Ishikawa (cell line): ENCODE results near the gene RAVER1.

ENCODE experiments used
- CEBPB ChIP-seq: IDR thresholded peaks from 2 replicates; pipeline ENCODE4 v1.6.1; 2012
- CREB1 ChIP-seq: IDR thresholded peaks from 2 replicates; pipeline ENCODE4 v1.6.1; 2012; ENCODE audit warnings: low read depth
- EGR1 ChIP-seq: IDR thresholded peaks from 2 replicates; pipeline ENCODE4 v1.6.1; 2012
- EP300 ChIP-seq: IDR thresholded peaks from 2 replicates; pipeline ENCODE4 v1.6.1; 2012; ENCODE audit warnings: borderline replicate concordance
- FOXM1 ChIP-seq: IDR thresholded peaks from 2 replicates; pipeline ENCODE4 v1.6.1; 2012; ENCODE audit warnings: low read depth, borderline replicate concordance
- NFIC ChIP-seq: IDR thresholded peaks from 2 replicates; pipeline ENCODE4 v1.6.1; 2012
- RAD21 ChIP-seq: IDR thresholded peaks from 2 replicates; pipeline ENCODE4 v1.6.1; 2012; ENCODE audit warnings: low read depth
- TAF1 ChIP-seq: IDR thresholded peaks from 2 replicates; pipeline ENCODE4 v1.6.1; 2012; ENCODE audit warnings: low read depth, mild to moderate bottlenecking
- TCF12 ChIP-seq: IDR thresholded peaks from 2 replicates; pipeline ENCODE4 v1.6.1; 2012; ENCODE audit warnings: low read depth
- TEAD4 ChIP-seq: IDR thresholded peaks from 2 replicates; pipeline ENCODE4 v1.6.1; 2012
- YY1 ChIP-seq: IDR thresholded peaks from 2 replicates; pipeline ENCODE4 v1.6.1; 2012; ENCODE audit warnings: low read depth
- ZBTB7A ChIP-seq: IDR thresholded peaks from 2 replicates; pipeline ENCODE4 v1.6.1; 2012; ENCODE audit warnings: low read depth
- TF ChIP-seq, protein P1 (sequence below): IDR thresholded peaks from 2 replicates; pipeline ENCODE4 v1.6.1; 2012
- TF ChIP-seq, protein P2 (sequence below): IDR thresholded peaks from 2 replicates; pipeline ENCODE4 v1.6.1; 2012
- TF ChIP-seq, protein P3 (sequence below): IDR thresholded peaks from 2 replicates; pipeline ENCODE4 v1.6.1; 2012; ENCODE audit warnings: low read depth, mild to moderate bottlenecking

RAVER1 gene

DNA sequence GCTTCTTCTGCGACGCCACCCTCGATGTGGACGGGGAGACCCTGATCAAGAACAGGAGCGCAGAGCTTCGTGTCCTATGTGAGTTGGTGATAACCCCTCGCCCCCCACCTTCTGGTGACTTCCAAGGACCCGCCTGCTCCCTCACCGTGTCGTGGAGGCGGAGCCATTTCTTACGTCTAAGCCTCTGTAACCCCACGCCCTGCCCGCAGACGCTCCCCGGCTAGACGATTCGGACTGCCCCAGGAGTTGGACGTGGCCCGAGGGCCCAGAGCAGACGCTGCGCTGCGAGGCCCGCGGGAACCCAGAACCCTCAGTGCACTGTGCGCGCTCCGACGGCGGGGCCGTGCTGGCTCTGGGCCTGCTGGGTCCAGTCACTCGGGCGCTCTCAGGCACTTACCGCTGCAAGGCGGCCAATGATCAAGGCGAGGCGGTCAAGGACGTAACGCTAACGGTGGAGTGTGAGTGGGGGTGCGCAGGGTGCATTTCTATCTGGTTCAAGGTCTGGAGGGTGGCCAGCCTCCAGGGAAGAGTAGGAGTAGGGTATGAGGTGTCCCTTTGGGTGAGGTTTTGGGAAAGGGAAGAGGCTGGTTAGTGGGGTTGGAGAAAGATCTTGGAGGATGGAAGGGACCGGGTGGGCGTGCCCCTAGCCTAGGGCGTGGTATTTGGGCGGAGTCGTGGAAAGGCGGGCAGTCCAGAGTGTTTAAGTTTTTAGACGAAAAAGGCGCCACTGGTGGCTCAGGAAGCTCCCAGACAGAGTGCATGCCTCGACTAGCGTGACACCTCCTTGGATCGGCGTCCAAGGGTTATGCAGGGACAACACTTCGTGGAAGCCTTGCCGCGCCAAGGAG is 40.3 kb downstream of the RAVER1 start:
- TF ChIP-seq, protein P1, sequence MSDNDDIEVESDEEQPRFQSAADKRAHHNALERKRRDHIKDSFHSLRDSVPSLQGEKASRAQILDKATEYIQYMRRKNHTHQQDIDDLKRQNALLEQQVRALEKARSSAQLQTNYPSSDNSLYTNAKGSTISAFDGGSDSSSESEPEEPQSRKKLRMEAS: no peak; the same call in 1 of the 2 replicates
- TF ChIP-seq RAD21 (no peak), CEBPB (no peak), NFIC (no peak), FOXM1 (no peak), EGR1 (no peak), TCF12 (no peak), YY1 (no peak), CREB1 (no peak), EP300 (no peak), ZBTB7A (no peak), TEAD4 (no peak), TAF1 (no peak)
- TF ChIP-seq, protein P2, sequence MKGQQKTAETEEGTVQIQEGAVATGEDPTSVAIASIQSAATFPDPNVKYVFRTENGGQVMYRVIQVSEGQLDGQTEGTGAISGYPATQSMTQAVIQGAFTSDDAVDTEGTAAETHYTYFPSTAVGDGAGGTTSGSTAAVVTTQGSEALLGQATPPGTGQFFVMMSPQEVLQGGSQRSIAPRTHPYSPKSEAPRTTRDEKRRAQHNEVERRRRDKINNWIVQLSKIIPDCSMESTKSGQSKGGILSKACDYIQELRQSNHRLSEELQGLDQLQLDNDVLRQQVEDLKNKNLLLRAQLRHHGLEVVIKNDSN: no peak
- TF ChIP-seq, protein P3, sequence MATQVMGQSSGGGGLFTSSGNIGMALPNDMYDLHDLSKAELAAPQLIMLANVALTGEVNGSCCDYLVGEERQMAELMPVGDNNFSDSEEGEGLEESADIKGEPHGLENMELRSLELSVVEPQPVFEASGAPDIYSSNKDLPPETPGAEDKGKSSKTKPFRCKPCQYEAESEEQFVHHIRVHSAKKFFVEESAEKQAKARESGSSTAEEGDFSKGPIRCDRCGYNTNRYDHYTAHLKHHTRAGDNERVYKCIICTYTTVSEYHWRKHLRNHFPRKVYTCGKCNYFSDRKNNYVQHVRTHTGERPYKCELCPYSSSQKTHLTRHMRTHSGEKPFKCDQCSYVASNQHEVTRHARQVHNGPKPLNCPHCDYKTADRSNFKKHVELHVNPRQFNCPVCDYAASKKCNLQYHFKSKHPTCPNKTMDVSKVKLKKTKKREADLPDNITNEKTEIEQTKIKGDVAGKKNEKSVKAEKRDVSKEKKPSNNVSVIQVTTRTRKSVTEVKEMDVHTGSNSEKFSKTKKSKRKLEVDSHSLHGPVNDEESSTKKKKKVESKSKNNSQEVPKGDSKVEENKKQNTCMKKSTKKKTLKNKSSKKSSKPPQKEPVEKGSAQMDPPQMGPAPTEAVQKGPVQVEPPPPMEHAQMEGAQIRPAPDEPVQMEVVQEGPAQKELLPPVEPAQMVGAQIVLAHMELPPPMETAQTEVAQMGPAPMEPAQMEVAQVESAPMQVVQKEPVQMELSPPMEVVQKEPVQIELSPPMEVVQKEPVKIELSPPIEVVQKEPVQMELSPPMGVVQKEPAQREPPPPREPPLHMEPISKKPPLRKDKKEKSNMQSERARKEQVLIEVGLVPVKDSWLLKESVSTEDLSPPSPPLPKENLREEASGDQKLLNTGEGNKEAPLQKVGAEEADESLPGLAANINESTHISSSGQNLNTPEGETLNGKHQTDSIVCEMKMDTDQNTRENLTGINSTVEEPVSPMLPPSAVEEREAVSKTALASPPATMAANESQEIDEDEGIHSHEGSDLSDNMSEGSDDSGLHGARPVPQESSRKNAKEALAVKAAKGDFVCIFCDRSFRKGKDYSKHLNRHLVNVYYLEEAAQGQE: no peak

DNA sequence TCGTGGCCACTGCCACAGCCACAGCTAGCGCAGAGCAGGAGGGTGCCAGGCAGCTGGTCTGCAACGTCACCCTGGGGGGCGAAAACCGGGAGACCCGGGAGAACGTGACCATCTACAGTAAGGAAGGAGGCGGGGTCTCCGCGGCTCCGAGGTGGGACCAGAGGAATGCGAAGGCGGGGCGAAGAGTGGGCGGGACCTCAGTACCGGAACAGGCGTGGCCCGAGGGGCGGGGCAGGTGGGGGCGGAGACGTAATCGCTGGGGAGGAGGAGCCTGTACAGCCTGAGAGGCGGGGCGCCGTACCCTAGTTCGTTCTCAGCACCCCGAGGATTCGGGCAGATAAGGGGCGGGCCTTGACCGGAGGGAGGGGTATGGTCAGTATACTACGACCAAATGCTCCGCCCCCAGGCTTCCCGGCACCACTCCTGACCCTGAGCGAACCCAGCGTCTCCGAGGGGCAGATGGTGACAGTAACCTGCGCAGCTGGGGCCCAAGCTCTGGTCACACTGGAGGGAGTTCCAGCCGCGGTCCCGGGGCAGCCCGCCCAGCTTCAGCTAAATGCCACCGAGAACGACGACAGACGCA is 41.0 kb downstream of the RAVER1 start:
- TF ChIP-seq EGR1 (0 out of 2 replicates have a peak, but pooled peaks have one; percentile 46), FOXM1 (no peak)
- TF ChIP-seq, protein P1: peak; percentile 16; the same call in 1 of the 2 replicates

DNA sequence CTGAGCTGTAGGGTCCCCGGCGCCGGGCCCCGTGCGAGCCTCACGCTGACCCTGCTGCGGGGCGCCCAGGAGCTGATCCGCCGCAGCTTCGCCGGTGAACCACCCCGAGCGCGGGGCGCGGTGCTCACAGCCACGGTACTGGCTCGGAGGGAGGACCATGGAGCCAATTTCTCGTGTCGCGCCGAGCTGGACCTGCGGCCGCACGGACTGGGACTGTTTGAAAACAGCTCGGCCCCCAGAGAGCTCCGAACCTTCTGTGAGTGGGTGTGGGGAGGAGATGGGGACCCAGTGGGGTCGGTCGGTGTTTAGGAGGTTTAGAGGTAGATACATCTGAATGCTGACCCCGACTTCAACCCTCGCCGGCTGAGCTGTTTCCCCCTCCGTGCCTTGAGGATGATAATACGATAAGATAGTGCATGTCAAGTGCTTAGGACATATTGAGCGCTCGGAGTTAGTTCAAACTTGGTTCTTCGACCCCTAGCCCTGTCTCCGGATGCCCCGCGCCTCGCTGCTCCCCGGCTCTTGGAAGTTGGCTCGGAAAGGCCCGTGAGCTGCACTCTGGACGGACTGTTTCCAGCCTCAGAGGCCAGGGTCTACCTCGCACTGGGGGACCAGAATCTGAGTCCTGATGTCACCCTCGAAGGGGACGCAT is 41.6 kb downstream of the RAVER1 start:
- TF ChIP-seq CREB1 (no peak), ZBTB7A (peak; percentile 77; the same call in 1 of the 2 replicates), TAF1 (no peak), CEBPB (no peak), EP300 (no peak; the same call in 1 of the 2 replicates), NFIC (no peak), FOXM1 (no peak), TCF12 (no peak)
- TF ChIP-seq, protein P2: no peak

DNA sequence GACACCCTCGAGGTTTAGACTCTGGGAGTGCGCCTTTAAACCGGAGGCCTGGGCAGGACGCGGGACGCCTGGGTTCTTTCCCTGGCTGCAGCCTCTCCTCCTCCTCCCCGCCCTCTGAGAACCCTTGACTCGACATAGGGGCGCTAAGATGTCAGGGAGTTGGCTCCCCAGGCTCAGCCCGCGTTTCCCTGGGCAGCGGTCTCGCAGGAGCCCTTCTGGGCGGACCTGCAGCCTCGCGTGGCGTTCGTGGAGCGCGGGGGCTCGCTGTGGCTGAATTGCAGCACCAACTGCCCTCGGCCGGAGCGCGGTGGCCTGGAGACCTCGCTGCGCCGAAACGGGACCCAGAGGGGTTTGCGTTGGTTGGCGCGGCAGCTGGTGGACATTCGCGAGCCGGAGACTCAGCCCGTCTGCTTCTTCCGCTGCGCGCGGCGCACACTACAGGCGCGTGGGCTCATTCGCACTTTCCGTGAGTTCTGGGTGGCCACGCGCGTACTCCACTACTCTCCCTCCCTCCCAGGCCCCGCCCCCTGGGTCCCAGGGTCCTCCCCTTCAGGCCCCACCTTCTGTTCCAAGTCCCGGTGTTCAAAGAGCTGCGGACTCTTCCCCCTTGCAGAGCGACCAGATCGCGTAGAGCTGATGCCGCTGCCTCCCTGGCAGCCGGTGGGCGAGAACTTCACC is 42.3 kb downstream of the RAVER1 start:
- TF ChIP-seq EP300 (no peak; the same call in 1 of the 2 replicates), CREB1 (no peak), EGR1 (no peak), TEAD4 (no peak), TAF1 (0 out of 2 replicates have a peak, but pooled peaks have one; percentile 27), FOXM1 (no peak), TCF12 (no peak), RAD21 (no peak), ZBTB7A (peak; percentile 67)
- TF ChIP-seq, protein P1: no peak; the same call in none of the 2 replicates
- TF ChIP-seq, protein P2: no peak
- TF ChIP-seq, protein P3: no peak
